Choroid plexus epithelial cell (primary cell): ENCODE data around the gene KMT2C.
"Not testable (repeated sequence)": the region's sequence is repeated elsewhere in the genome, so short reads cannot be mapped to it uniquely, and the experiment has no call there.

Source experiments
- DNase-seq: peaks from one replicate; pipeline ENCODE4 v3.0.0-alpha.2; 2010; ENCODE audit warnings: low read depth
- H3K4me3 ChIP-seq: 2 replicates; pipeline ENCODE4 v1.5.1; 2011; ENCODE audit warnings: low read depth, mild to moderate bottlenecking, control low read depth, low read length, moderate library complexity
- TF ChIP-seq, protein P1 (sequence below): conservative IDR thresholded peaks from 2 replicates; pipeline ENCODE4 v1.5.1; 2011; ENCODE audit warnings: low read depth, mild to moderate bottlenecking, control low read depth, inconsistent platforms, low read length, moderate library complexity

Gene KMT2C

DNA sequence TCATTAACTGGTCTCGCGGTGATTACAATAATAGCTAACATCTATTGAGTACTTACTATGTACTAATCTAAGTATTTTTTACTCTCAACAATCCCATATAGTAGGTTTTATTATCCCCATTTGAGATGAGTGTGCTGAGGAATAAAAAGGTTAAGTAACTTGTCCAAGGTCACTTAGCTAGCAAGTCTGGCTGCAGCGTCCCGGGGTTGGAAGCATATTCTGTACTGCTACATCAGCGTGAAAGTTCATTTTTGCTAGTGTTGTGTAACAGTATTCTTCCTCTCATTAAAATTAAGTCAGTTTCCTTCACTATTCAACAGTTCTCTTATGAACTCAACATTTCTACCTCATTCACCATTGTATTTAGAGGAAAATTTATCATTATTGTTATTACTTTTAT, 199.5 kb downstream of the KMT2C start:
- not testable (repeated sequence) for H3K4me3 ChIP-seq, DNase-seq

DNA sequence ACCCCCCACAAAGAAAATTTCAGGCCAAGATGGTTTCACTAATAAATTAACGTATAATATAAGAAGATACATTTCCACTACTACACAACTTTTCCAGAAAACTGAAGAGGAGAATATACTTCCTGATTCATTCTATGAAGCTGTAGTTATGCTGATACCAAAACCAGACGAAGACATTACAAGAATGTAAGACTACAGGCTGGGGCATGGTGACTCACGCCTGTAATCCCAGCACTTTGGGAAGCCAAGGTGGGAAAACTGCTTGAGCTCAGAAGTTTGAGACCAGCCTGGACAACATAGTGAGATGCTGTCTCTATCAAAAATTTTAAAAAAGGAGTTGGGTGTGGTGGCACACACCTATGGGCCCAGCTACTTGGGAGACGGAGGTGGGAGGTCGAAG, 201.4 kb downstream of the KMT2C start:
- DNase-seq: peak; percentile 29
- H3K4me3 ChIP-seq: not testable (repeated sequence)

DNA sequence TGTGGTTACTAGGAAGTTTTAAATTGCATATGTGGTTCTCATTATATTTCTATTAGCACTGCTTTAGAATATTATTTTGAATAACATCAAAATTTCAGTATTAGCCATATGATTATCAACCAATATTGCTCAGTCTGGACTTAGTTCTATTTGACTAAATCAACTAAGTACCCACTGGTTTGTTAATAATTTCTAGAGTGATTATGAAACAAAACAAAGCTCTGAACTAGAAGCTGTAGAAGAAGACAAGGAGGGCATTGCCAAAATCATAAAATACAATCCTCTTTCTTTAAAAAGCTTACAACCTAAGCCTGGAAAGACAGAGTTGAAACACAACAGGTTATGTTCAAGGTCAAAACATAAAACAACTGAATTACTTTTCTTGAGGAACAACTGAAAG, 204.7 kb downstream of the KMT2C start:
- no peak for DNase-seq
- TF ChIP-seq, protein P1, sequence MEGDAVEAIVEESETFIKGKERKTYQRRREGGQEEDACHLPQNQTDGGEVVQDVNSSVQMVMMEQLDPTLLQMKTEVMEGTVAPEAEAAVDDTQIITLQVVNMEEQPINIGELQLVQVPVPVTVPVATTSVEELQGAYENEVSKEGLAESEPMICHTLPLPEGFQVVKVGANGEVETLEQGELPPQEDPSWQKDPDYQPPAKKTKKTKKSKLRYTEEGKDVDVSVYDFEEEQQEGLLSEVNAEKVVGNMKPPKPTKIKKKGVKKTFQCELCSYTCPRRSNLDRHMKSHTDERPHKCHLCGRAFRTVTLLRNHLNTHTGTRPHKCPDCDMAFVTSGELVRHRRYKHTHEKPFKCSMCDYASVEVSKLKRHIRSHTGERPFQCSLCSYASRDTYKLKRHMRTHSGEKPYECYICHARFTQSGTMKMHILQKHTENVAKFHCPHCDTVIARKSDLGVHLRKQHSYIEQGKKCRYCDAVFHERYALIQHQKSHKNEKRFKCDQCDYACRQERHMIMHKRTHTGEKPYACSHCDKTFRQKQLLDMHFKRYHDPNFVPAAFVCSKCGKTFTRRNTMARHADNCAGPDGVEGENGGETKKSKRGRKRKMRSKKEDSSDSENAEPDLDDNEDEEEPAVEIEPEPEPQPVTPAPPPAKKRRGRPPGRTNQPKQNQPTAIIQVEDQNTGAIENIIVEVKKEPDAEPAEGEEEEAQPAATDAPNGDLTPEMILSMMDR: no peak
- no peak overlapping the region for H3K4me3 ChIP-seq

DNA sequence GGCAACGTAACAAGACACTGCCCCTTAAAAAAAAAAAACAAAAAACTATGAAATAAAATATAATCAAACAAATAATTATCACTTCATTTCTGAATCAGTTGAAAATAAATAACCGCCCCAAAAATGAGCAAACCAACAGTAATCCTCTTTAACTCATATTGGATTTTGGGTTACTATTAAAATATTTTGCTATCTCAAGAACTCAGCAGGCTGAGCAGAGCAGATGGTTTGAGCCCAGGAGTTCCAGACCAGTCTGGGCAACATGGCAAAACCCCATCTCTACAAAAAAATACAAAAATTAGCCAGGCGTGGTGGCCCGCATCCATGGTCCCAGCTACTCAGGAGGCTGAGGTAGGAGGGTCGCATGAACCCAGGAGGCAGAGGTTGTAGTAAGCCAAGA, 216.2 kb downstream of the KMT2C start:
- not testable (repeated sequence) for H3K4me3 ChIP-seq, DNase-seq

DNA sequence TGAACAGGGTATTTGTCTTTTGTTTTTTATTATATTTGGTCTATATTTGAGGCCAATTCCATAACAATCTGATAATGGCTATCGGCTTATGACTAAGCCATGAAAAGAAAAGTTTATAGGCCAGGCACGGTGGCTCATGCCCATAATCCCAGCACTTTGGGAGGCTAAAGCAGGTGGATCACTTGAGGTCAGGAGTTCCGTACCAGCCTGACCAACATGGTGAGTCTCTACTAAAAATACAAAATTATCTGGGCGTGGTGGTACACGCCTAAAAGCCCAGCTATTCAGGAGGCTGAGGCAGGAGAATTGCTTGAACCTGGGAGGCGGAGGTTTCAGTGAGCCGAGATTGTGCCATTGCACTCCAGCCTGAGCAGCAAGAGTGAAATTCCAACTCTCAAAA, 227.0 kb downstream of the KMT2C start:
- DNase-seq, H3K4me3 ChIP-seq: not testable (repeated sequence)

DNA sequence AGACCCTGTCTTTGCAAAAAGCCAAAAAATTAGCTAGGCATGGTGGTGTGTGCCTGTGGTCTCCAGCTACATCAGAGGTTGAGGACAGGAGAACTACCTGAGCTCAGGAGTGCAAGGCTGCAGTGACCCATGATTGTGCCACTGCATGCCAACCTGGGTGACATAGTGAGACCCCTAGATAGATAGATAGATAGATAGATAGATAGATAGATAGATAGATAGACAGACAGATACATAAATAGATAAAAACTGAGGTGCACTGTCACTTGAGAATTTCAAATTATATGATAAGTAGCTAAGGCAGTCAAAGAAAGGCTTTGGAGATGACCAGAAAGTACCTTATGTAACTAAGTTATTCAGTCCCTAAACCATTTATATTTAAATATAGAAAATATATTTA, 231.4 kb downstream of the KMT2C start:
- not testable (repeated sequence) for H3K4me3 ChIP-seq, DNase-seq

DNA sequence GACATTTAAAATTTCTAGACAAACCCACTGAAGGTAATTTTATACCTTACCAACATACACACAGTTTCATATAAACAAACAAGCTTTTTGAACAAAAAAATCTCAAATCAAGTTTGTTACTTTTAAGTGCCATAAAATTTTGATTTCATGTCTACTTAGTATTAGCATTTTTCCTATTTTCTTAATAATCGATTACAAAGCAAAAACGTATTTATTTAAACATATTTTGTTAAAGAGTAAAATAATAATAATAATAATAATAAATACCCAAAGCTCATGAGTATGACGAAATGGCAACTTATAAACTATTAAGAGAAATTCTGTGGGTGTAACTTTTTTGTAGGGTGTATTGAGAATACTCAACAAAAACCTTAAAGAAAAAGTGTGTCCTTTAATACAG, 232.7 kb downstream of the KMT2C start:
- TF ChIP-seq, protein P1: no peak
- no peak for DNase-seq
- H3K4me3 ChIP-seq: no peak overlapping the region

DNA sequence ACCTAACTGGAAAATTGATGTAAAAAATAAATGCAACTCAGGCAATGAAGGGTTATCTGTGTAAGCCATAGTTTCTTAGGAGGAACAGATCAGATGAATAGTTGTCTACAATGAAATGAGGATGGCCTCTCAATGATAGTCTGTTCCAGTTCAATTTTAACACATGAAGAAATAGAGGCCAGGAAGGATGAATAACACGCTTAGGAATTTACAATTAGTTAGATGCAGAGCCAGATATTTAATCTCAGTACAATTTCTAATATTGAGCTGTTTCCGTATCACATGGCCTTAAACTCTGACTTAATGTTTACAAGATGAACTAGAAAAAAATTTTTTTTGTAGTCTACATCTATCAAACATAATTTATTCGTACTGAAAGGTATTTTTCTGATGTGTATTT, 233.7 kb downstream of the KMT2C start:
- DNase-seq: peak; percentile 76
- TF ChIP-seq, protein P1: no peak
- no peak overlapping the region for H3K4me3 ChIP-seq

DNA sequence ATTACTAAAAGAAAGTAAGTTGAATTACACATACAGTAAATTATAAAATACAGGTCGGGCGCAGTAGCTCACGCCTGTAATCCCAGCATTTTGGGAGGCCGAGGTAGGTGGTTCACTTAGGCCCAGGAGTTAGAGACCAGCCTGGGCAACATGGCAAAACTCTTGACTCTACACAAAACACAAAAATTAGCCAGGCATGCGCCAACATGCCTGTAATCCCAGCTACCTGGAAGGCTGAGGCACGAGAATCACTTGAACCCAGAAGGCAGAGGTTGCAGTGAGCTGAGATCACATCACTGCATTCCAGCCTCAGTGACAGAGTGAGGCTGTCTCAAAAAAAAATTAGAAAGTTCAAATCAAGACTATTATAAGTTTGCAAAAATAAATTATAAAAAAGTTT, 235.4 kb downstream of the KMT2C start:
- H3K4me3 ChIP-seq: no peak overlapping the region
- no peak for DNase-seq
- TF ChIP-seq, protein P1: no peak

DNA sequence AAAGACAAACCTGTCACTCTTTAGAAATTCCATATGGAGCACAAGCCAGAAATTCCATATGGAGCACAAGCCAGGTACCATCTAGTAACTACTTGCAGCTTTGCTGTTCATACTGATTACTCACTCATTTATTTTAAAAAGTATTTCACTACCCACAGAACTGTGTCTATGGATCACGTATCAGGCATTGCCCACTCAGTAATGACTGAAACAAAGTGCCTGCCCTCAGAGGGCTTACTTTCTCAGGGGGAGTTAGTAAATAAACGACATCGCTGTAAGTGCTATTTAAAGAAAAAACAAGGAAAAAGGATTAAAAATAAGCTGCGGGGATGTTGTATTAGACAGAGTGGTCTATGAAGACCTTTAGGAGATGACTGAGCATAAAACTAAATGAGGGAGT, 239.4 kb downstream of the KMT2C start:
- no peak for DNase-seq
- TF ChIP-seq, protein P1: no peak

More for the DNA sequence above, 239.4 kb downstream of the KMT2C start:
- H3K4me3 ChIP-seq: no peak overlapping the region
